Measurements from ENCODE around the gene FILIP1L. TPM values are rescaled to one million over a fixed set of nuclear protein-coding genes. Genes with fewer than 3 reads are reported as not detected.

Gene FILIP1L
- total RNA-seq, 1 experiment from 2014 or later = 0.07 TPM

- H3K4me3 Mint-ChIP-seq = no peak overlapping the region
These were observed 24.3 kb downstream of the FILIP1L start for GRCh38 chr3:100089812-100090668.

More at GRCh38 chr3:100089812-100090668, 24.3 kb downstream of the FILIP1L start:
- H3K9me3 Mint-ChIP-seq = no peaks in the 10 kb centered on the region
- H3K14ac ChIP-seq (ENCODE audit: insufficient read depth, low read length) = no peak overlapping the region
- H4K8ac ChIP-seq (replicated peaks; ENCODE audit: insufficient read length, low read depth, low read length) = no peak overlapping the region
- no peak overlapping the region for H3K23ac ChIP-seq (ENCODE audit: insufficient read length, low read depth, low read length)
- no peaks in the 10 kb centered on the region for H3K9me3 ChIP-seq (ENCODE audit: control insufficient read depth, low read depth, low read length)
- H3K4ac ChIP-seq (ENCODE audit: low read depth, low read length) = no peak overlapping the region
- WGBS (ENCODE audit: extremely low coverage, insufficient read length, low lambda C conversion rate) = no CpG with 5 or more reads among the region's 7 CpGs
- DNase-seq = peak; percentile 57
- H3K9ac ChIP-seq (ENCODE audit: extremely low read depth, insufficient read length, low read length) = no peak overlapping the region
- H3K23me2 ChIP-seq (ENCODE audit: insufficient read length, low read depth, low read length, poor library complexity, severe bottlenecking) = no peaks in the 10 kb centered on the region
- H3K79me2 ChIP-seq (ENCODE audit: insufficient read depth, low read length) = no peaks in the 10 kb centered on the region
- H2BK20ac ChIP-seq (ENCODE audit: low read depth, low read length, poor library complexity, severe bottlenecking) = no peak overlapping the region
- no peaks in the 10 kb centered on the region for H4K20me1 ChIP-seq (ENCODE audit: control insufficient read depth, insufficient read depth, insufficient read length)
- H3K79me1 ChIP-seq (ENCODE audit: insufficient read depth, low read depth, low read length, poor library complexity, severe bottlenecking) = no peaks in the 10 kb centered on the region
- peak; percentile 69 for TF ChIP-seq CTCF (conservative IDR thresholded peaks at IDR 0.05)
- H3K36me3 Mint-ChIP-seq (ENCODE audit: insufficient read depth in 1 of 3, low read depth in 3 of 3) = no peaks in the 10 kb centered on the region
- no peak overlapping the region for H3T11ph ChIP-seq (ENCODE audit: low read length)
- H4K91ac ChIP-seq (ENCODE audit: insufficient read length, low read depth, low read length) = no peak overlapping the region
- H3K18ac ChIP-seq (ENCODE audit: insufficient read length, low read depth, low read length) = no peak overlapping the region
- no peaks in the 10 kb centered on the region for H3K27me3 ChIP-seq (ENCODE audit: insufficient read depth, low read length)
- no peak overlapping the region for H3K27ac ChIP-seq (ENCODE audit: insufficient read length, low read depth, low read length)
- H3K27ac Mint-ChIP-seq = peak overlapping the region; percentile 62 to 87 (median 80); a peak in 6 of 7 replicates
- no peak overlapping the region for H3K4me2 ChIP-seq (ENCODE audit: insufficient read depth, insufficient read length, low read length)
- H3K4me1 Mint-ChIP-seq = peaks cover 28 to 32% of the 10 kb centered on the region in 2 experiments
- no peak overlapping the region for H2BK12ac ChIP-seq (ENCODE audit: insufficient read length, low read depth, low read length)
- no peak overlapping the region for H4K5ac ChIP-seq (ENCODE audit: insufficient read length, low read depth, low read length)
- no peak overlapping the region for H2BK5ac ChIP-seq (ENCODE audit: insufficient read length, low read length)
- H2AK5ac ChIP-seq (ENCODE audit: insufficient read length, low read length) = no peak overlapping the region
- no peaks in the 10 kb centered on the region for H3K27me3 Mint-ChIP-seq (ENCODE audit: low read depth)
- no peak overlapping the region for H2BK15ac ChIP-seq (ENCODE audit: low read depth, low read length)
- no peak overlapping the region for H2BK120ac ChIP-seq (ENCODE audit: low read depth, low read length, poor library complexity, severe bottlenecking)
- H3K4me1 ChIP-seq (ENCODE audit: insufficient read depth, low read length) = peaks cover 6% of the 10 kb centered on the region; the same call in 1 of the 2 replicates
- no peak overlapping the region for H3K56ac ChIP-seq (ENCODE audit: insufficient read length, low read depth, low read length)
- no peak overlapping the region for H2AFZ ChIP-seq (ENCODE audit: low read length)
